Dermis microvascular lymphatic vessel endothelial cell (primary cell): ENCODE results near the gene TXLNB. TPM values are rescaled to one million over a fixed set of nuclear protein-coding genes. Genes with fewer than 3 reads are reported as not detected.
A peak's percentile ranks its signal among the peaks of the same experiment; 100 is the strongest.

Experiments used
- DNase-seq, 2 donors: peaks; one replicate each; pipeline versions ENCODE4 v3.0.0 to v3.0.0-alpha.2; 2010; ENCODE audit warnings: low read depth in 2 of 2
- total RNA-seq: library from RNA; depleted of rRNA; stranded (reverse); fragments of >200 nt; gene quantifications from 2 replicates; pipeline ENCODE4 v1.2.1, GENCODE V29; 2014

The TXLNB gene
- total RNA-seq: 0.51 TPM in 2 replicates

DNA sequence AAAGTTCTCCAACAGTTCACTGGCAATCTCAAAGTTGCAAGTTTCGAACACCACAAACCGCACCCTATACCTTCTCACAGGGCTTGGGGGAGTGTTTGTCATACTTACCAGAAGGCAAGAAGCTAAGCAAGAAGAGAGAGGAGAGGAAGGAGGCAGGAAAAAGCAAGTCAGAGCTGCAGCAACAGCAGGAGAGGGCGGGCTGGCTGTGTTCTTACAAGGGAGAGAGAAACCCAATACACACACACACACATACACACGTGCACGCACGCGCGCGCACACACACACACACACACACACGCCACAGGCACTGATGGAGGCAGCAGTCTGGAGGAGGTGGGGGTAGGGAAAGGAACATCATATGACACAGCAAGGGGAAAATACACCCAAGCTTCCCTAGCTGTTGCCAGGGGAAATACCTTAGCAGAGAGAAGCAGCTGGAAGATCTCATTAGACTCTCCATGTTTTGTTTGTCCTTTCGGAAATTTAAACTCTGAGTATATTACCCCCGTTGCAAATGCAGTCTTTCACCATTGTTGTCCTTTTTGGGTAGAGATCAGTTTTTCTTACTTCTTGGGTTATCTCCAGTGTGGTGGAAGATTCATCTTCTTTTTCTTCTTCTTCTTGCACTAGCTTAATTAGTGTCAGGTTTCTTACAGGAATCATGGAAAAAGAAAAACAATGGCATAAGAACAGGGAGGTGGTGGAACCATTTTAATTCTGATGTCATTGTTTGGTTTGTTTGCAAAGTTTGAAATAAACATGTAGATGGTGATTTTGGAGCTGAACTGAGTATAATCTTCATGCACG, at the start of gene TXLNB:
TSS of gene TXLNB (minus strand) at position 186 of the 807 bp plus-strand sequence. CDS start 3,099 bp downstream, outside the sequence.
- DNase-seq: peak; percentile 21 to 91

- DNase-seq: no peak
These were observed 49.3 kb upstream of the TXLNB start for GRCh38 chr6:139341060-139341459.

GRCh38 chr6:139338795-139339194, 47.0 kb upstream of the TXLNB start:
- no peak for DNase-seq

DNA sequence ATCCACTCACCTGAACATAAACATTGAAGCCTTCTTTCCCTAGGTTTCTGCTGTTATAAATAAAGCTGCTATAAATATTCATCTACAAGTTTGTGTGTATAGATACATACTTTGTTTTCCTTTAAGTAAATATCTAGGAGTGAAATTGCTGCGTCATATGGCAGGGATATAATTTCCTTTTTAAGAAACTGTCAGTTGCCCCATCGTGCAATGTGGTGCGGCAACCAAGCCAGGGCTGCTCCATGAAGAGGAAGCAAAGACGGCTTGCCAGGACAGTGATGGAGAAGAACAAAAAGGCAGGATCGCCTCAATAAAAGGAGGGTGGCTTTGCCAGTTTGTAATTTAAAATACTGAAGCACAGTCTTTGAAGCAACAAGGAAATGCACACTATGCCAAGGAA, 46.0 kb upstream of the TXLNB start:
- no peak for DNase-seq

- no peak for DNase-seq
These were observed 45.2 kb upstream of the TXLNB start for GRCh38 chr6:139337001-139337400.

GRCh38 chr6:139336488-139336887, 44.7 kb upstream of the TXLNB start:
- peak; percentile 46 to 73 for DNase-seq

DNA sequence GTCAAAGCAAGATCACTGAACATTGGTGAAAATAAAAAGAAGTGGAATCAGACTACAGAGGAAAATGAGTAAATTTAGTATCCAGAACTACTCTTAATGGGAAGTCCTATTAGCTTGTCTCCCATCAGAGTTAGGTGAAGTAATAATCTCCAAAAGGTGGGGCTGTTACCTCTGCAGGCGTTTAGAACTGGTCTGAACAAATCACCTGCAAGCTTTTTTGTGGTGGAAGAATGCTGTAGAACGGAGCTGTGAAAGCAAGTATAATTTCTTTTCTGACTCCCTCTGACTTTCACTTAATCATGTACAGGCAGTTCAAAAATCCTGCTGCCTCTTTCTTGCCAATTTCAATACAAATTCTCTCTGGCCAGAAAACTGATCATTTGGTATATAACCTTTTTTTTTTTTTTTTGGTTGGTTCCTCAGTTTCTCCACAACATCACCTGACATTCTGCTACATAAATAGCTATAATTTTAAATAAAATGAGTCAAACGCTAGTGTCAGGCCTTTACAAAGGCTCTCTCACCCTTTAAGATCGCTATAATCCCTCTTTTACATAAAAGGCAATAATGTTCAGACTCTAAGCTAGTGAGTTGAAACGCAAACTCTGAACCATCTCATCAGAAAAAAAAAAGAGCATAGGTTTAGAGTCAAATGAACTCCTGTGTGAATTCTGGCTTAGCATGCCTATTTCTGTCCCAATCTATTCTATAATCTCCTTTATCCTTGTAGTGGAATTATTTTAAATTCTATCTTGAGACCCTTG, 43.8 kb upstream of the TXLNB start:
- no peak for DNase-seq

DNA sequence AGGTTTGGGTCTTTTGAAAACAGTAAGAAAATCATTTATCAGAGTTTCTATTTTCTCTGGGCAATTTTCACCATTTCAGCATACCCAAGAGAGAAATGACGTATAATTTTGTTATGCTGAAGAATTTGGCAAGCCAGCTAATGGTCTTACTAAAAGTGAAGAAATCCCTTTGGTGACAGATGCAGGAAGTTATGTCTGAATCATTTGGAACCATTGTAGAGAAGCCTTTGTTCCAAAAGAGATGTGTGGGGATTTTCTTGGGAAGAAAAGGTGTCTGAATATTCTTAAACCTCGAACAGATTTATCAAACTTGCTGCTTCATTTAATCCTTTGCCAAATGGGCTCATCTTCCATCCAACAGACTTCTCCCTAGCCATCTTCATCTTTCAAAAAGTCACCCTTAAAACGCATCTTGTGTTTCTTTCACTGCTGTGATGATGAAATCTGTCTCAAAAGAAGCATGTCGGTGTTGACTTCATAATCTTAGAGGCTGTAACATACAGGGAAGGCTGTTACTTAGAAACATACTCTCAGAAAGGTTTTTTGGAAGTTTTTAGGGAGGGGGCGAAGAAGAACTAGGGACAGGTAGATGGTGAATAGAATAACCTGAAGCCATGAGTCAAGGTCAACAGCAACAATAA, 43.1 kb upstream of the TXLNB start:
- DNase-seq: peak; percentile 30 to 83

GRCh38 chr6:139330826-139331500, 39.2 kb upstream of the TXLNB start:
- peak; percentile 32 to 64 for DNase-seq

GRCh38 chr6:139330306-139330705, 38.5 kb upstream of the TXLNB start:
- no peak for DNase-seq

DNA sequence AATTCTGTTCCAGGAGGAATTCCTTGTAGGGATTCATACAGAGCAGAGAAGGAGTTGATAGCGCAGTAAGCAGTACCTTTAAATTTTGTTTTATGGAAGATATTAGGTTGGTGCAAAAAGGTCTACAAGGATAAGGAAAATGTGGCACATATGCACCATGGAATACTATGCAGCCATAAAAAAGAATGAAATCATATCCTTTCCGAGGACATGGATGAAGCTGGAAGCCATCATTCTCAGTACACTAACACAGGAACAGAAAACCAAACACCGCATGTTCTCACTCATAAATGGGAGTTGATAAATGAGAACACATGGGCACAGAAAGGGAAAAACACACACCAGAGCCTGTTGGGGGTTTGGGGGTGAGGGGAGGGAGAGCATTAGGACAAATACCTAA, 37.4 kb upstream of the TXLNB start:
- DNase-seq: no peak

- no peak for DNase-seq
These were observed 35.2 kb upstream of the TXLNB start for GRCh38 chr6:139327038-139327437.

- peak; percentile 64 to 72 for DNase-seq
These were observed 33.9 kb upstream of the TXLNB start for GRCh38 chr6:139325686-139326085.

DNA sequence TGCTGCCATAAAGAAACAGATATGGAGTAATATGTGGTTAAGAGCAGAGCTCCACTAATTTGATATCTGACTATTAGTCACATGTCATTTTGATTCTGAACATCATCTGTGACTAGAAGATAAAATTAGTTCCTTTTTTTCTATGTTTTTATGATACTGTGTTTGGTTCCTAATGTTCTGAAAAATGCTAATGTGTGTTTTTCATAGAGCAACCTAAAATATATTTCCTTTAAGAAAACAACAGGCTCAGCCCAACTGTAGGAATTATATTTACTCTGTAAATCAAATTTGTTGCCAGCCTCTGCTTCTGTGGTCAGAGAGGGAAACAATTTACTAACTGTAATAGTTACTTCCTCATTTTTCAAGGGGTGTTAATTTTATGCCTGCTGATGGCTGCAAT, 33.3 kb upstream of the TXLNB start:
- no peak for DNase-seq

DNA sequence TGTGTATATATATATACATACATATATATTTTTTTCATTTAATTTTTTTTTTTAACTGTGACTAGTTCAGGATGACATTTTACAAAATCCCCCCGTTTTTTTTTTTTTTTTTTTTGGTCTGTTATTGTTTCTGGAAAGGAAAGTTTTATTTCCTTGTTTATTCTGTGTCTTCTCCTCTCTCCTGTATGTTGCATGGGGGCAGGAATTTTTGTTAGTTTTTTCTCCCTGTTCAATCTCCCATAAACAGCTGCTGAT, 32.4 kb upstream of the TXLNB start:
- DNase-seq: no peak

DNA sequence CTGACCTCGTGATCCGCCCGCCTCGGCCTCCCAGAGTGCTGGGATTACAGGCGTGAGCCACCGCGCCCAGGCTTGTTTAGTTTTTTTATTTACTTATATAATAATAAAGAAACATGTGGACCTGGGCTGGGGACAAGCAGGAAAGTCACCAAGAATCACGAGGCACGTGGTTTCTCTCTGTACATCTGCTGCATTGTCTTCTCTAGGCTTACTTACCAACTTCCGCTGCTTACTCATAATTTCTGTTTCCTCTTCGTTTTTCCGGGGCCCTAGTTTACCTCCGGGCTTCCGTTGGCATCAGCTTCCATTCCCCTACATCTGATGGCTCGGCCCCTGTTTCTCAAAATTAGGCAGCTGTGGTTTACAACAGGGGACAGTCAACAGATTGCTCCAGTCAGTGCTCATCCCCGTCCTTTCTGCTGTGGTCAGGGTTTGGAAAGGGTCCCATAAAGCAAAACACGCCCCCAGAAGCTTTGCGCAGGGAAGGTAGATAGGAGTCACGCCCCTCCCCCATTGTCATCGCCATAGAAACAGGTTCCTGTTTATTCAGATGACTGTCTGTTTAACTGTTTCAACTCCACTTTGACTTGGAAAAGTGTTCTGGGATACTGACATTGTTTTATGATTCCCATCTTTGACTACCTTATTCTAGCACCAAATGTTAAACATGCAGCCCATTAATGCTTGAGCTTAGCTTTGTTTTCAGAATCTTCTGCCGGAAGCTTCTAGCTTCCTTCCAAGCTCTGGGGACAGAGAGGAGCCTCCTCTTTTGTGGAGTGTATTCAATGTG, 31.9 kb upstream of the TXLNB start:
- peak; percentile 95 to 99 for DNase-seq

DNA sequence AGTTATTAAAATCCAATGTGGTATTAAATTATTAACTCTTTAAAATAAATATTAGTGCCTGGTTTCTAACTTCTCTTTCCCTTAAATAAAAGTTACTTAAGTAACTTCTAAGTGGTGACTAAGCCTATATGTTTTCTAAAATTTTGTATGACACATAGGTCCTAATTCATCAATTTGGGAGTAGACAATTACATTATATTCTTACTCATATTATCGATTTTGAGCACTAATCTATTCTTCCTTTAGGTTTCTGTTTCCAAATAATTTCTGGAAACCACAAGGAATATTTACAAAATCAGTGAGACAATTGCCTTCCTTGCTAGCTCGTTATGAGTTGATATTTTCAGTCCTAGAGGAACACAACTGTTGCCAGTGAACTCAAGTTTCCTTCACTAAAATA, 28.3 kb upstream of the TXLNB start:
- no peak for DNase-seq

- DNase-seq: no peak
These were observed 25.0 kb upstream of the TXLNB start for GRCh38 chr6:139316622-139317317.

- no peak for DNase-seq
These were observed 22.2 kb upstream of the TXLNB start for GRCh38 chr6:139313784-139314545.

DNA sequence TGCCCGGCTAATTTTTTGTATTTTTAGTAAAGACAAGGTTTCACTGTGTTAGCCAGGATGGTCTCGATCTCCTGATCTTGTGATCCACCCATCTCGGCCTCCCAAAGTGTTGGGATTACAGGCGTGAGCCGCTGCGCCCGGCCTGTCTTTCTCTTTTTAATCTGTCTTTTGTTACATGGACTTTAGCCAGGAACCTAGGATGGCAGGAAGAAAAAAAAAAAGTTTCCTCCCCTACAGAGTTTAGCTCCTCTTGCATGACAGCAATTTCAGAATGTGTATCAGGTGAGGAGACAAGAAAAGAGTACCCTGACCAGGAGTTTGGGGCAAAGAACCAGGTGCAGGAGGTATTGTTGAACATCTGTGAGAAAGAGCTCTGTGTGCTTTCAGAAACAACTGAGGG, 21.4 kb upstream of the TXLNB start:
- DNase-seq: no peak
